Measurements from ENCODE around the gene PRPS2. TPM values are rescaled to one million over a fixed set of nuclear protein-coding genes. Genes with fewer than 3 reads are reported as not detected.

PRPS2 gene
- total and polyA plus RNA-seq, 2 of the 13 experiments (the other 11 are each of a cell fraction or from before 2014, with no cell fraction given), result 10.6 to 24.4 TPM

GRCh38 chrX:12844319-12844718 is 53.1 kb downstream of the PRPS2 start:
- POLR2A ChIA-PET, result interaction anchor here (0.9 to 1.3 kb wide), 5 partner anchors 10 to 890 kb away, joined by 3 to 6 read pairs (median 4); partner anchors contain the start of genes OFD1, PRPS2 and TRAPPC2
- peak; percentile 15 for FAIRE-seq
- Histone ChIP-seq H3K4me3 (replicated peaks in 1 of 3; ENCODE audit: insufficient read depth in 1 of 3, low read depth in 2 of 3, low read length in 3 of 3) (peak overlapping the region; percentile 33 to 59 (median 55); a peak in 4 of 6 replicates), H3K4me1 (ENCODE audit: insufficient read depth, low read length) (peaks cover 41% of the 10 kb centered on the region), H3K4me2 (ENCODE audit: low read depth, low read length) (peak overlapping the region; percentile 65), H2AFZ (ENCODE audit: low read length) (no peak overlapping the region), H3K9me3 (ENCODE audit: low read length) (no peaks in the 10 kb centered on the region), H3K36me3 (replicated peaks in 1 of 2; ENCODE audit: control insufficient read depth in 1 of 2, insufficient read depth in 2 of 2, low read length in 2 of 2) (no peaks in the 10 kb centered on the region), H4K20me1 (ENCODE audit: insufficient read depth, low read length) (no peaks in the 10 kb centered on the region), H3K9ac (ENCODE audit: insufficient read depth, low read depth, low read length) (peak overlapping the region; percentile 61), H3K79me2 (ENCODE audit: insufficient read depth, low read length) (no peaks in the 10 kb centered on the region), H3K27me3 (ENCODE audit: control insufficient read depth in 1 of 2, insufficient read depth in 2 of 2, low read length in 2 of 2) (no peaks in the 10 kb centered on the region), H3K27ac (ENCODE audit: extremely low read length, insufficient read depth, low read length) (peak overlapping the region; percentile 96)
- 0% methylated on average over 1 of the region's 3 CpGs for WGBS (ENCODE audit: low lambda C conversion rate)
- peak; percentile 31 for DNase-seq (ENCODE audit: low spot score)
- CTCF ChIA-PET (ENCODE audit: low intra/inter-chr PET ratio, low total read pairs), result no interaction called here
- peak; percentile 81 for ATAC-seq
- BruUV-seq (replicated peaks), result TSS peak; percentile 99
- in situ Hi-C loops (cut with HindIII; ENCODE audit: extremely low pct_ligation_motif_present, low pct_unique_long_range_greater_than_20kb) (no loop called here), intact Hi-C loops (cut with micrococcal nuclease; ENCODE audit: unreplicated experiment) (no loop called here)
- TF ChIP-seq CREB1 (IDR thresholded peaks at IDR 0.05) (no peak), CREB1 (CRISPR knock-in tag; IDR thresholded peaks at IDR 0.05) (0 out of 2 replicates have a peak, but pooled peaks have one; percentile 10), ELF1 (CRISPR knock-in tag; IDR thresholded peaks at IDR 0.05) (no peak)

- no peaks in the 10 kb centered on the region for H3K27me3 ChIP-seq (ENCODE audit: control insufficient read depth in 1 of 2, insufficient read depth in 2 of 2, low read length in 2 of 2)
- BruUV-seq (replicated peaks), result no TSS peak
- WGBS (ENCODE audit: low lambda C conversion rate), result 0% methylated on average over 3 of the region's 7 CpGs
- CTCF ChIA-PET (ENCODE audit: low intra/inter-chr PET ratio, low total read pairs), result no interaction called here
- no peaks in the 10 kb centered on the region for H3K9me3 ChIP-seq (ENCODE audit: low read length)
- FAIRE-seq (no peak), DNase-seq (ENCODE audit: low spot score) (no peak), ATAC-seq (no peak)
- H3K36me3 ChIP-seq (replicated peaks in 1 of 2; ENCODE audit: control insufficient read depth in 1 of 2, insufficient read depth in 2 of 2, low read length in 2 of 2), result no peaks in the 10 kb centered on the region
- H2AFZ ChIP-seq (ENCODE audit: low read length), result no peak overlapping the region
- no peak overlapping the region for H3K9ac ChIP-seq (ENCODE audit: insufficient read depth, low read depth, low read length)
- no peaks in the 10 kb centered on the region for H3K79me2 ChIP-seq (ENCODE audit: insufficient read depth, low read length)
- H3K4me3 ChIP-seq (replicated peaks in 1 of 3; ENCODE audit: insufficient read depth in 1 of 3, low read depth in 2 of 3, low read length in 3 of 3), result no peak overlapping the region
- H3K4me2 ChIP-seq (ENCODE audit: low read depth, low read length), result no peak overlapping the region
- in situ Hi-C loops (cut with HindIII; ENCODE audit: extremely low pct_ligation_motif_present, low pct_unique_long_range_greater_than_20kb) (no loop called here), intact Hi-C loops (cut with micrococcal nuclease; ENCODE audit: unreplicated experiment) (no loop called here)
- H3K4me1 ChIP-seq (ENCODE audit: insufficient read depth, low read length), result no peaks in the 10 kb centered on the region
- H3K27ac ChIP-seq (ENCODE audit: extremely low read length, insufficient read depth, low read length), result no peak overlapping the region
- H4K20me1 ChIP-seq (ENCODE audit: insufficient read depth, low read length), result no peaks in the 10 kb centered on the region
- POLR2A ChIA-PET, result no interaction called here
- no peak for TF ChIP-seq ZNF296 (CRISPR knock-in tag; conservative IDR thresholded peaks at IDR 0.05)
- no peak for TF ChIP-seq THYN1 (CRISPR knock-in tag; IDR thresholded peaks at IDR 0.05; ENCODE audit: borderline replicate concordance, low read depth)
- TF ChIP-seq PITX1 (CRISPR knock-in tag; IDR thresholded peaks at IDR 0.05), result no peak
- no peak for TF ChIP-seq TEAD2 (CRISPR knock-in tag; IDR thresholded peaks at IDR 0.05)
- no peak for TF ChIP-seq ZNF737 (CRISPR knock-in tag; IDR thresholded peaks at IDR 0.05; ENCODE audit: borderline replicate concordance)
- no peak for TF ChIP-seq ZSCAN21 (CRISPR knock-in tag; IDR thresholded peaks at IDR 0.05; ENCODE audit: borderline replicate concordance)
- TF ChIP-seq, protein P1, sequence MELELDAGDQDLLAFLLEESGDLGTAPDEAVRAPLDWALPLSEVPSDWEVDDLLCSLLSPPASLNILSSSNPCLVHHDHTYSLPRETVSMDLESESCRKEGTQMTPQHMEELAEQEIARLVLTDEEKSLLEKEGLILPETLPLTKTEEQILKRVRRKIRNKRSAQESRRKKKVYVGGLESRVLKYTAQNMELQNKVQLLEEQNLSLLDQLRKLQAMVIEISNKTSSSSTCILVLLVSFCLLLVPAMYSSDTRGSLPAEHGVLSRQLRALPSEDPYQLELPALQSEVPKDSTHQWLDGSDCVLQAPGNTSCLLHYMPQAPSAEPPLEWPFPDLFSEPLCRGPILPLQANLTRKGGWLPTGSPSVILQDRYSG (CRISPR knock-in tag; IDR thresholded peaks at IDR 0.05), result no peak
- no peak for TF ChIP-seq PCBP2 (optimal IDR thresholded peaks at IDR 0.05; ENCODE audit: low read depth, low read length, poor library complexity, severe bottlenecking)
- TF ChIP-seq ZSCAN30 (CRISPR knock-in tag; IDR thresholded peaks at IDR 0.05), result no peak
- TF ChIP-seq, protein P2, sequence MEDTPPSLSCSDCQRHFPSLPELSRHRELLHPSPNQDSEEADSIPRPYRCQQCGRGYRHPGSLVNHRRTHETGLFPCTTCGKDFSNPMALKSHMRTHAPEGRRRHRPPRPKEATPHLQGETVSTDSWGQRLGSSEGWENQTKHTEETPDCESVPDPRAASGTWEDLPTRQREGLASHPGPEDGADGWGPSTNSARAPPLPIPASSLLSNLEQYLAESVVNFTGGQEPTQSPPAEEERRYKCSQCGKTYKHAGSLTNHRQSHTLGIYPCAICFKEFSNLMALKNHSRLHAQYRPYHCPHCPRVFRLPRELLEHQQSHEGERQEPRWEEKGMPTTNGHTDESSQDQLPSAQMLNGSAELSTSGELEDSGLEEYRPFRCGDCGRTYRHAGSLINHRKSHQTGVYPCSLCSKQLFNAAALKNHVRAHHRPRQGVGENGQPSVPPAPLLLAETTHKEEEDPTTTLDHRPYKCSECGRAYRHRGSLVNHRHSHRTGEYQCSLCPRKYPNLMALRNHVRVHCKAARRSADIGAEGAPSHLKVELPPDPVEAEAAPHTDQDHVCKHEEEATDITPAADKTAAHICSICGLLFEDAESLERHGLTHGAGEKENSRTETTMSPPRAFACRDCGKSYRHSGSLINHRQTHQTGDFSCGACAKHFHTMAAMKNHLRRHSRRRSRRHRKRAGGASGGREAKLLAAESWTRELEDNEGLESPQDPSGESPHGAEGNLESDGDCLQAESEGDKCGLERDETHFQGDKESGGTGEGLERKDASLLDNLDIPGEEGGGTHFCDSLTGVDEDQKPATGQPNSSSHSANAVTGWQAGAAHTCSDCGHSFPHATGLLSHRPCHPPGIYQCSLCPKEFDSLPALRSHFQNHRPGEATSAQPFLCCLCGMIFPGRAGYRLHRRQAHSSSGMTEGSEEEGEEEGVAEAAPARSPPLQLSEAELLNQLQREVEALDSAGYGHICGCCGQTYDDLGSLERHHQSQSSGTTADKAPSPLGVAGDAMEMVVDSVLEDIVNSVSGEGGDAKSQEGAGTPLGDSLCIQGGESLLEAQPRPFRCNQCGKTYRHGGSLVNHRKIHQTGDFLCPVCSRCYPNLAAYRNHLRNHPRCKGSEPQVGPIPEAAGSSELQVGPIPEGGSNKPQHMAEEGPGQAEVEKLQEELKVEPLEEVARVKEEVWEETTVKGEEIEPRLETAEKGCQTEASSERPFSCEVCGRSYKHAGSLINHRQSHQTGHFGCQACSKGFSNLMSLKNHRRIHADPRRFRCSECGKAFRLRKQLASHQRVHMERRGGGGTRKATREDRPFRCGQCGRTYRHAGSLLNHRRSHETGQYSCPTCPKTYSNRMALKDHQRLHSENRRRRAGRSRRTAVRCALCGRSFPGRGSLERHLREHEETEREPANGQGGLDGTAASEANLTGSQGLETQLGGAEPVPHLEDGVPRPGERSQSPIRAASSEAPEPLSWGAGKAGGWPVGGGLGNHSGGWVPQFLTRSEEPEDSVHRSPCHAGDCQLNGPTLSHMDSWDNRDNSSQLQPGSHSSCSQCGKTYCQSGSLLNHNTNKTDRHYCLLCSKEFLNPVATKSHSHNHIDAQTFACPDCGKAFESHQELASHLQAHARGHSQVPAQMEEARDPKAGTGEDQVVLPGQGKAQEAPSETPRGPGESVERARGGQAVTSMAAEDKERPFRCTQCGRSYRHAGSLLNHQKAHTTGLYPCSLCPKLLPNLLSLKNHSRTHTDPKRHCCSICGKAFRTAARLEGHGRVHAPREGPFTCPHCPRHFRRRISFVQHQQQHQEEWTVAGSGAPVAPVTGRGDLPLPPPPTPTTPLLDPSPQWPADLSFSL (CRISPR knock-in tag; IDR thresholded peaks at IDR 0.05), result no peak
Measured at GRCh38 chrX:12865359-12865758, 74.1 kb downstream of the PRPS2 start.

All from HepG2 (cell line).